Vagina (tissue), 2 donors: ENCODE results near the gene FBRSL1. TPM values are rescaled to one million over a fixed set of nuclear protein-coding genes. Genes with fewer than 3 reads are reported as not detected.

Experiments
- DNase-seq, 2 donors: peaks; one replicate each; pipeline ENCODE4 v3.0.0-alpha.2; 2017; ENCODE audit errors: extremely low spot score in 2 of 2
- H3K27ac ChIP-seq: fragments of 200-600 bp; sonication (generic); one replicate; pipeline ENCODE4 v1.5.1; 2019
- H3K27me3 ChIP-seq: fragments of 200-600 bp; sonication (generic); one replicate; pipeline ENCODE4 v1.5.1; 2019
- H3K36me3 ChIP-seq, 2 donors: fragments of 200-600 bp; sonication (generic); one replicate each; pipeline ENCODE4 v1.5.1; 2017 to 2019
- H3K4me1 ChIP-seq: fragments of 200-600 bp; sonication (generic); one replicate; pipeline ENCODE4 v1.5.1; 2019
- H3K4me3 ChIP-seq, 2 donors: fragments of 200-600 bp; sonication (generic); 1 replicate in 1 of 2; 2 replicates in 1 of 2; pipeline ENCODE4 v1.5.1; 2016 to 2019
- H3K9me3 ChIP-seq: fragments of 200-600 bp; sonication (generic); one replicate; pipeline ENCODE4 v1.5.1; 2019
- CTCF ChIP-seq, 3 experiments: fragments of 450-650 bp in 2 of 3; fragments of 200-600 bp in 1 of 3; sonication (generic) in 1 of 3; IDR thresholded peaks; one replicate each; pipeline ENCODE4 v1.5.1; 2017 to 2019; ENCODE audit warnings: antibody characterized with exemption in 3 of 3, mild to moderate bottlenecking in 2 of 3, moderate library complexity in 2 of 3
- POLR2A ChIP-seq, 2 donors: fragments of 450-650 bp; IDR thresholded peaks; one replicate each; pipeline ENCODE4 v1.6.1; 2017; ENCODE audit warnings: antibody characterized with exemption in 2 of 2, mild to moderate bottlenecking in 2 of 2, moderate library complexity in 2 of 2
- POLR2AphosphoS5 ChIP-seq, 2 donors: sonication (generic); formaldehyde crosslinking; IDR thresholded peaks; one replicate each; pipeline ENCODE4 v1.9.0; 2017; ENCODE audit warnings: antibody characterized with exemption in 2 of 2, mild to moderate bottlenecking in 2 of 2, low read depth in 1 of 2; ENCODE audit not compliant: insufficient read depth in 1 of 2
- intact Hi-C: fragments of 100-400 bp; cut with DNase I; formaldehyde crosslinking; loops from one replicate; pipeline ENCODE4 v1.15.1; 2023
- total RNA-seq: library from RNA; depleted of rRNA; stranded (reverse); fragments of >200 nt; gene quantifications from one replicate; pipeline ENCODE4 v1.2.3, GENCODE V29; 2016

FBRSL1 gene
- total RNA-seq, 1 donor from 2014 or later = 11.0 TPM

- H3K4me1 ChIP-seq = peaks cover 13% of the 10 kb centered on the region
- intact Hi-C loops = no loop called here
- no peaks in the 10 kb centered on the region for H3K27me3 ChIP-seq
- H3K36me3 ChIP-seq = no peaks in the 10 kb centered on the region
- H3K9me3 ChIP-seq = no peaks in the 10 kb centered on the region
- DNase-seq = no peak
- no peak overlapping the region for H3K4me3 ChIP-seq
- H3K27ac ChIP-seq = no peak overlapping the region
- TF ChIP-seq POLR2A (IDR thresholded peaks at IDR 0.05) = no peak
- TF ChIP-seq CTCF (IDR thresholded peaks at IDR 0.05) = no peak
- no peak for TF ChIP-seq POLR2AphosphoS5 (IDR thresholded peaks at IDR 0.05; ENCODE audit: insufficient read depth in 1 of 2, low read depth in 1 of 2)
These were observed 46.3 kb downstream of the FBRSL1 start for GRCh38 chr12:132536102-132536876.

DNA sequence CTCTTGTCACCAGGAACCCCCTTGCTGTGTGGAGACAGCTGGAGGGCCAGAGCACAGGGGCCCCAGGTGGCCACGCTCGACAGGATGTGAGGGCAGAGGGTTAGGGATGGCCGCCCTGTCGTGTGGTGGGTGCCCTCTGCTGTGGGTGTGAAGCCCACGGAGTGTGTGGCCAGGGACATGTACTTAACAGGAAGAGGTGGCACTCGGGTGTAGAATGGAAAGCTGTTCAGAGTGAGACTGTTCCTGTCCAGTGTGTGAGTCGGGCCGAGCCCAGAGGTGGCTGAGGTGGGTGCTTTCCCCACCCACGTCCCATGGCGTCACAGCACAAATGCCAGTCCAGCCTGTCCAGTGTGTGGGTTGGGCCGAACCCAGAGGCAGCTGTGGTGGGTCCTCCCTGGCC, 47.1 kb downstream of the FBRSL1 start:
- H3K4me1 ChIP-seq = peaks cover 13% of the 10 kb centered on the region
- H3K36me3 ChIP-seq = no peaks in the 10 kb centered on the region
- TF ChIP-seq POLR2A (IDR thresholded peaks at IDR 0.05) (no peak), POLR2AphosphoS5 (IDR thresholded peaks at IDR 0.05; ENCODE audit: insufficient read depth in 1 of 2, low read depth in 1 of 2) (no peak), CTCF (IDR thresholded peaks at IDR 0.05) (no peak)
- intact Hi-C loops = no loop called here
- H3K9me3 ChIP-seq = no peaks in the 10 kb centered on the region
- no peak overlapping the region for H3K27ac ChIP-seq
- no peak for DNase-seq
- no peak overlapping the region for H3K4me3 ChIP-seq
- H3K27me3 ChIP-seq = no peaks in the 10 kb centered on the region

DNA sequence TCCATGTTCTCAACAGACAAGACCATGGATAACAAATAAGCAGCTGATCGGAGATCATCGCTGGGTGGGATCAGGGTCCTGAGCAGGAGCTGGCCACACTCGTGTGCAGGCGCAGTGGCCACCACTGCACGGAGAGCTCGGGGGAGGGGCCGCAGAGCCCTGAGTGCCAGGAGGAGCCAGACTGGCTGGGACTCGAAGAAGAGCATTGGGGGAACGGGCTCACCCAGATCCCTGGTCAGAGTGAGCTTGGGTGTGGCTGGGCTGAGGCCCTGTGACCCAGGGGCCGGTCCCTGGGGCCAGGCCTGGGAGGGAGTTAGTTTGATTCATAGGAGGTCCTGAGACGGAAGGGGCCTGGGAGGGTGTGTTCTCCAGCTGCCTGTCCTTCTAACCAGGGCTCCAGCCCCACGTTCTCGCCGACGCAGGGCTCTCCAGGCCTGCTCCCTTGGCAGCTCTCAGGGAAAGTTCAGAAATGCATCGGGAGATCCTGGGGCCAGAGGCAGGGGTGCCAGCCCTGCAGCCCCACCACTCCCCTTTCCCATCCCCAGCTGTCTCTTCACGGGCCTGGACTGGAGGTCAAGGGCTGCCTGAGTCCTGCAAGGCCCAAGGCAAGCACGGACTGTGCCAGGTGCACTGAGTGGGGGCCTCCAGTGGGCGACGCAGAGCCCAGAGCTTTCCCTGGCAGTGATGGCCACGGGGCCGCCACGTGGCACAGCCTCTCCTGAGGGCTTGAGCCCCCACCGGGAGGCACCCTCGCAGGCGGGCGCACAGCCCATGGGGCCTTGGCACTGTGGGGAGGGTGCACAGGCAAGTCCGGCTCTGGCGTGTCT, 48.1 kb downstream of the FBRSL1 start:
- Histone ChIP-seq H3K9me3 (no peaks in the 10 kb centered on the region), H3K4me1 (peaks cover 13% of the 10 kb centered on the region), H3K27ac (no peak overlapping the region), H3K36me3 (no peaks in the 10 kb centered on the region), H3K27me3 (no peaks in the 10 kb centered on the region), H3K4me3 (no peak overlapping the region)
- DNase-seq = no peak
- TF ChIP-seq POLR2A (IDR thresholded peaks at IDR 0.05) (no peak), CTCF (IDR thresholded peaks at IDR 0.05) (no peak), POLR2AphosphoS5 (IDR thresholded peaks at IDR 0.05; ENCODE audit: insufficient read depth in 1 of 2, low read depth in 1 of 2) (no peak)
- intact Hi-C loops = no loop called here

GRCh38 chr12:132538663-132538990, 48.7 kb downstream of the FBRSL1 start:
- intact Hi-C loops = no loop called here
- TF ChIP-seq POLR2A (IDR thresholded peaks at IDR 0.05) = no peak
- no peak for TF ChIP-seq CTCF (IDR thresholded peaks at IDR 0.05)
- TF ChIP-seq POLR2AphosphoS5 (IDR thresholded peaks at IDR 0.05; ENCODE audit: insufficient read depth in 1 of 2, low read depth in 1 of 2) = no peak

More at GRCh38 chr12:132538663-132538990, 48.7 kb downstream of the FBRSL1 start:
- Histone ChIP-seq H3K4me1 (peaks cover 13% of the 10 kb centered on the region), H3K9me3 (no peaks in the 10 kb centered on the region), H3K4me3 (no peak overlapping the region), H3K27me3 (no peaks in the 10 kb centered on the region), H3K27ac (no peak overlapping the region), H3K36me3 (no peaks in the 10 kb centered on the region)
- no peak for DNase-seq
